HCT116 (cell line): ENCODE data around the gene EIF3B. TPM values are rescaled to one million over a fixed set of nuclear protein-coding genes. Genes with fewer than 3 reads are reported as not detected.

Experiments used
- ATAC-seq: fragments of 200-7000 bp; cut with Tn5 transposase; 2 replicates; pipeline ENCODE4 v1.9.1; 2020; ENCODE audit warnings: mild to moderate bottlenecking, moderate library complexity
- BruUV-seq: library from RNA; stranded (reverse); fragments of 400-500 nt; replicated peaks from 2 replicates; lab custom pipeline; 2021; lab: Mats Ljungman, UMichigan
- CTCF ChIA-PET: fragments of 300-600 bp; sonication (Branson Sonifier 250); formaldehyde crosslinking; loops from one replicate; lab custom pipeline; 2021; ENCODE audit warnings: antibody characterized with exemption; lab: Charles Lee
- POLR2A ChIA-PET: fragments of 300-600, 350-600 bp; sonication (Branson Sonifier 250); formaldehyde crosslinking; loops from one replicate; lab custom pipeline; 2021; ENCODE audit warnings: antibody characterized with exemption; lab: Charles Lee
- RAD21 ChIA-PET, 2 experiments: fragments of 300-600 bp; sonication (Branson Sonifier 250); formaldehyde crosslinking; loops; one replicate each; lab custom pipeline; 2023; ENCODE audit warnings: low total read pairs in 2 of 2; ENCODE audit not compliant: uncharacterized antibody in 2 of 2, unreplicated experiment in 2 of 2, low non-redundant PET in 1 of 2; lab: Charles Lee
- DNase-seq: peaks from one replicate; pipeline ENCODE4 v3.0.0-alpha.2; 2010; ENCODE audit warnings: low read depth, low spot score
- H2AFZ ChIP-seq: fragments of 200-600 bp; shearing (Covaris generic), sonication (generic); 2 replicates; pipeline ENCODE4 v1.6.1; 2017; ENCODE audit warnings: low read depth, mixed run types, mixed read lengths, antibody characterized with exemption, low read length; ENCODE audit not compliant: poor library complexity, severe bottlenecking
- H3K27ac ChIP-seq: 2 replicates; pipeline ENCODE4 v1.5.1; 2012; ENCODE audit warnings: low read depth, low read length
- H3K27me3 ChIP-seq: fragments of 200-600 bp; sonication (generic); 2 replicates; pipeline ENCODE4 v1.6.1; 2016; ENCODE audit warnings: mixed run types, low read length, mixed read lengths; ENCODE audit not compliant: insufficient read depth
- H3K36me3 ChIP-seq, 2 experiments: fragments of 200-500 bp in 1 of 2; fragments of 200-600 bp in 1 of 2; sonication (Bioruptor generic) in 1 of 2; sonication (generic) in 1 of 2; 2 replicates each; pipeline versions ENCODE4 v1.5.1 to v1.6.1; 2014 to 2016; ENCODE audit warnings: low read length in 2 of 2, inconsistent platforms in 1 of 2, mixed read lengths in 1 of 2, mixed run types in 1 of 2; ENCODE audit not compliant: insufficient read depth in 2 of 2, control insufficient read depth in 1 of 2
- H3K4me1 ChIP-seq, 2 experiments: fragments of 200-600 bp in 1 of 2; sonication (generic) in 1 of 2; 2 replicates each; pipeline versions ENCODE4 v1.5.1 to v1.6.1; 2012 to 2017; ENCODE audit warnings: low read length in 2 of 2, inconsistent platforms in 1 of 2, mild to moderate bottlenecking in 1 of 2, mixed read lengths in 1 of 2, mixed run types in 1 of 2, moderate library complexity in 1 of 2; ENCODE audit not compliant: insufficient read depth in 2 of 2, control insufficient read depth in 1 of 2
- H3K4me2 ChIP-seq: fragments of 200-600 bp; sonication (generic); 2 replicates; pipeline ENCODE4 v1.6.1; 2017; ENCODE audit warnings: mixed run types, low read length, mixed read lengths
- H3K4me3 ChIP-seq, 2 experiments: fragments of 200-600 bp in 1 of 2; sonication (generic) in 1 of 2; replicated peaks in 1 of 2; 2 replicates each; pipeline ENCODE4 v1.5.1; 2011 to 2016; ENCODE audit warnings: low read length in 2 of 2, control low read depth in 1 of 2, low read depth in 1 of 2, mild to moderate bottlenecking in 1 of 2, mixed read lengths in 1 of 2, mixed run types in 1 of 2
- H3K79me2 ChIP-seq: fragments of 200-600 bp; sonication (generic); 2 replicates; pipeline ENCODE4 v1.6.1; 2017; ENCODE audit warnings: mild to moderate bottlenecking, mixed run types, low read length, moderate library complexity, mixed read lengths; ENCODE audit not compliant: insufficient read depth
- H3K9ac ChIP-seq: fragments of 200-600 bp; sonication (generic); 2 replicates; pipeline ENCODE4 v1.6.1; 2016; ENCODE audit warnings: low read length, mixed read lengths
- H3K9me2 ChIP-seq: fragments of 200-600 bp; sonication (generic), shearing (Covaris generic); 2 replicates; pipeline ENCODE4 v1.6.1; 2017; ENCODE audit warnings: mixed run types, mild to moderate bottlenecking, moderate library complexity; ENCODE audit not compliant: insufficient read depth
- H3K9me3 ChIP-seq, 2 experiments: fragments of 200-500 bp in 1 of 2; fragments of 200-600 bp in 1 of 2; sonication (Bioruptor generic) in 1 of 2; sonication (generic) in 1 of 2; 2 replicates each; pipeline ENCODE4 v1.6.1; 2014 to 2017; ENCODE audit warnings: low read length in 2 of 2, mixed read lengths in 2 of 2, inconsistent platforms in 1 of 2, low read depth in 1 of 2, mild to moderate bottlenecking in 1 of 2, mixed run types in 1 of 2, moderate library complexity in 1 of 2; ENCODE audit not compliant: control insufficient read depth in 1 of 2, insufficient read depth in 1 of 2
- H4K20me1 ChIP-seq: fragments of 200-600 bp; sonication (generic), shearing (Covaris generic); 2 replicates; pipeline ENCODE4 v1.6.1; 2017; ENCODE audit warnings: mixed run types, mild to moderate bottlenecking, moderate library complexity; ENCODE audit not compliant: insufficient read depth
- CEBPB ChIP-seq: IDR thresholded peaks from 2 replicates; pipeline ENCODE4 v1.6.1; 2012; ENCODE audit warnings: low read depth
- ELF1 ChIP-seq: IDR thresholded peaks from 2 replicates; pipeline ENCODE4 v1.6.1; 2012; ENCODE audit warnings: low read depth, borderline replicate concordance
- EZH2phosphoT487 ChIP-seq: fragments of 200-600 bp; IDR thresholded peaks from 2 replicates; pipeline ENCODE4 v1.6.1; 2018; ENCODE audit warnings: antibody characterized with exemption, borderline replicate concordance
- POLR2A ChIP-seq: IDR thresholded peaks from 2 replicates; pipeline ENCODE4 v1.7.0; 2011; ENCODE audit warnings: borderline replicate concordance; ENCODE audit not compliant: insufficient read depth, insufficient read length; ENCODE audit errors: extremely low read depth
- POLR2AphosphoS5 ChIP-seq: IDR thresholded peaks from 2 replicates; pipeline ENCODE4 v1.6.1; 2011; ENCODE audit warnings: mild to moderate bottlenecking, low read depth, low read length, moderate library complexity
- REST ChIP-seq: IDR thresholded peaks from 2 replicates; pipeline ENCODE4 v1.6.1; 2012; ENCODE audit warnings: low read depth
- SIN3A ChIP-seq: IDR thresholded peaks from 2 replicates; pipeline ENCODE4 v1.6.1; 2012; ENCODE audit warnings: low read depth
- SRF ChIP-seq: IDR thresholded peaks from 2 replicates; pipeline ENCODE4 v1.6.1; 2012; ENCODE audit warnings: low read depth
- TCF7L2 ChIP-seq: IDR thresholded peaks from 2 replicates; pipeline ENCODE4 v1.7.0; 2011; ENCODE audit warnings: borderline replicate concordance, inconsistent platforms; ENCODE audit not compliant: insufficient read depth, insufficient read length; ENCODE audit errors: extremely low read depth
- YY1 ChIP-seq: IDR thresholded peaks from 2 replicates; pipeline ENCODE4 v1.6.1; 2011; ENCODE audit warnings: low read length, low read depth, moderate library complexity, mild to moderate bottlenecking; ENCODE audit not compliant: insufficient replicate concordance; ENCODE audit errors: extremely low read depth
- ZFX ChIP-seq: fragments of 450-650 bp; IDR thresholded peaks from 2 replicates; pipeline ENCODE4 v1.6.1; 2017
- ZNF274 ChIP-seq: fragments of 200-500 bp; sonication (Bioruptor generic); IDR thresholded peaks from 2 replicates; pipeline ENCODE4 v1.6.1; 2014; ENCODE audit warnings: mild to moderate bottlenecking, low read depth, low read length, inconsistent platforms
- intact Hi-C: fragments of 100-400 bp; cut with micrococcal nuclease; formaldehyde crosslinking; loops from 2 replicates; pipeline ENCODE4 v1.10.0; 2022
- total RNA-seq: library from RNA; stranded (reverse); gene quantifications from one replicate; pipeline ENCODE4 v1.2.1, GENCODE V29; 2021; ENCODE audit not compliant: unreplicated experiment
- TF ChIP-seq, protein P1 (sequence below), 3 experiments: fragments of 200-600 bp in 1 of 3; sonication (generic) in 1 of 3; IDR thresholded peaks in 2 of 3; conservative IDR thresholded peaks in 1 of 3; 2 replicates each; pipeline ENCODE4 v1.5.1; 2012 to 2017; ENCODE audit warnings: low read depth in 2 of 3, low read length in 2 of 3, antibody characterized with exemption in 1 of 3, borderline replicate concordance in 1 of 3, control low read depth in 1 of 3, mild to moderate bottlenecking in 1 of 3, mixed read lengths in 1 of 3, mixed run types in 1 of 3, moderate library complexity in 1 of 3; ENCODE audit not compliant: insufficient read depth in 1 of 3

EIF3B gene
- total RNA-seq, 1 experiment from 2014 or later: 324 TPM

DNA sequence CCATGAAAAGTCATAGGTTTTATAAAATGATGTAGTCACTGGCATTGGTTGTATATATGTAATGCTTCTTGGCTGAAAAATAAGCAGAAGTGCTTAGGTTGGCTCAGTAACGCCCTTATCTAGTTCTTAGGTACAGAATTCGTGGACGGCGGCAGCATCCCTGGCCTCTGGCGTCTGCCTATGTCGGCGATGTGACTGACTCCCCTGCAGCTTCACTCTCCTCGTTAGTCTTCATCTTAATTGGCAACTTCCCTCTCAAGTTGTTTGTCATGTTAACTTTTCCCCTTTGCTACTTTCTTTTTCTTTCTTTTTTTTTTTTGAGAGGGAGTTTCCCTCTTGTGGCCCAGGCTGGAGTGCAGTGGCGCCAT, 67.3 kb downstream of the EIF3B start (continued):
- TF ChIP-seq REST (no peak), POLR2AphosphoS5 (no peak), YY1 (no peak), ZNF274 (no peak), POLR2A (no peak), CEBPB (no peak)

- Histone ChIP-seq H3K9me3 (no peaks in the 10 kb centered on the region; a peak in 1 of 4 replicates), H2AFZ (no peak overlapping the region), H3K4me2 (no peak overlapping the region), H3K4me3 (no peak overlapping the region), H3K36me3 (no peaks in the 10 kb centered on the region), H3K79me2 (no peaks in the 10 kb centered on the region)
- no TSS peak for BruUV-seq
- RAD21 ChIA-PET: no interaction called here
- intact Hi-C loops: no loop called here
- no peak for ATAC-seq
- POLR2A ChIA-PET: no interaction called here
- TF ChIP-seq EZH2phosphoT487: no peak
- no peak for TF ChIP-seq ELF1
- no peak for TF ChIP-seq CEBPB
- TF ChIP-seq, protein P1, sequence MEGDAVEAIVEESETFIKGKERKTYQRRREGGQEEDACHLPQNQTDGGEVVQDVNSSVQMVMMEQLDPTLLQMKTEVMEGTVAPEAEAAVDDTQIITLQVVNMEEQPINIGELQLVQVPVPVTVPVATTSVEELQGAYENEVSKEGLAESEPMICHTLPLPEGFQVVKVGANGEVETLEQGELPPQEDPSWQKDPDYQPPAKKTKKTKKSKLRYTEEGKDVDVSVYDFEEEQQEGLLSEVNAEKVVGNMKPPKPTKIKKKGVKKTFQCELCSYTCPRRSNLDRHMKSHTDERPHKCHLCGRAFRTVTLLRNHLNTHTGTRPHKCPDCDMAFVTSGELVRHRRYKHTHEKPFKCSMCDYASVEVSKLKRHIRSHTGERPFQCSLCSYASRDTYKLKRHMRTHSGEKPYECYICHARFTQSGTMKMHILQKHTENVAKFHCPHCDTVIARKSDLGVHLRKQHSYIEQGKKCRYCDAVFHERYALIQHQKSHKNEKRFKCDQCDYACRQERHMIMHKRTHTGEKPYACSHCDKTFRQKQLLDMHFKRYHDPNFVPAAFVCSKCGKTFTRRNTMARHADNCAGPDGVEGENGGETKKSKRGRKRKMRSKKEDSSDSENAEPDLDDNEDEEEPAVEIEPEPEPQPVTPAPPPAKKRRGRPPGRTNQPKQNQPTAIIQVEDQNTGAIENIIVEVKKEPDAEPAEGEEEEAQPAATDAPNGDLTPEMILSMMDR (IDR thresholded peaks at IDR 0.05 in 2 of 3, conservative IDR thresholded peaks at IDR 0.05 in 1 of 3; ENCODE audit: borderline replicate concordance in 1 of 3, insufficient read depth in 1 of 3, low read depth in 2 of 3, low read length in 2 of 3): no peak
- TF ChIP-seq SIN3A: no peak
- no peak for TF ChIP-seq POLR2AphosphoS5
- no peak for TF ChIP-seq POLR2A
- no peak for TF ChIP-seq ZFX
- no peak for TF ChIP-seq TCF7L2
- no peak for TF ChIP-seq SRF
- TF ChIP-seq, all 23 proteins: peak for 0
- CTCF ChIA-PET: no interaction called here
- Histone ChIP-seq H4K20me1 (no peaks in the 10 kb centered on the region), H3K27ac (no peak overlapping the region), H3K9ac (no peak overlapping the region), H3K27me3 (no peaks in the 10 kb centered on the region), H3K4me1 (no peaks in the 10 kb centered on the region), H3K9me2 (no peaks in the 10 kb centered on the region)
- DNase-seq: no peak
Observed at GRCh38 chr7:2425749-2426148, 71.1 kb downstream of the EIF3B start.
